Measurements from ENCODE around the gene GLRA1.

DNA sequence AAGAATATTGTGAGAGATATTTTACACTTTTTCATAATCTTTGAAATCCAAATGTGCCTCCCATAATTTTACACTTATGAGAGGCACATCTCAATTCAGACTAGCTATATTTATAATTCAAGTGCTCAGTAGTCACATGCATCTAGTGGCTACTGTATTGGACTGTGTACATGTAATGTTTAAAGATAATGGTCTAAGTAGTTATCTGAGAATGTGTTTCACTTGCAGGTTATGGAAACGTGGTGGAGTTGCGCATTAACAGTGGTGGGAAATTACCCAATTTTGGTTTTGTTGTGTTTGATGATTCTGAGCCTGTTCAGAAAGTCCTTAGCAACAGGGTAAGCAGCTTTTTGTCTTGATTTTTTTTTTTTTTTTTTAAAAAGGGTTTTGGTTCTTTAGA lies 124.1 kb downstream of the GLRA1 start:
- TF ChIP-seq, protein P1, sequence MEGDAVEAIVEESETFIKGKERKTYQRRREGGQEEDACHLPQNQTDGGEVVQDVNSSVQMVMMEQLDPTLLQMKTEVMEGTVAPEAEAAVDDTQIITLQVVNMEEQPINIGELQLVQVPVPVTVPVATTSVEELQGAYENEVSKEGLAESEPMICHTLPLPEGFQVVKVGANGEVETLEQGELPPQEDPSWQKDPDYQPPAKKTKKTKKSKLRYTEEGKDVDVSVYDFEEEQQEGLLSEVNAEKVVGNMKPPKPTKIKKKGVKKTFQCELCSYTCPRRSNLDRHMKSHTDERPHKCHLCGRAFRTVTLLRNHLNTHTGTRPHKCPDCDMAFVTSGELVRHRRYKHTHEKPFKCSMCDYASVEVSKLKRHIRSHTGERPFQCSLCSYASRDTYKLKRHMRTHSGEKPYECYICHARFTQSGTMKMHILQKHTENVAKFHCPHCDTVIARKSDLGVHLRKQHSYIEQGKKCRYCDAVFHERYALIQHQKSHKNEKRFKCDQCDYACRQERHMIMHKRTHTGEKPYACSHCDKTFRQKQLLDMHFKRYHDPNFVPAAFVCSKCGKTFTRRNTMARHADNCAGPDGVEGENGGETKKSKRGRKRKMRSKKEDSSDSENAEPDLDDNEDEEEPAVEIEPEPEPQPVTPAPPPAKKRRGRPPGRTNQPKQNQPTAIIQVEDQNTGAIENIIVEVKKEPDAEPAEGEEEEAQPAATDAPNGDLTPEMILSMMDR (IDR thresholded peaks at IDR 0.05): no peak
- no peak for TF ChIP-seq POLR2A (IDR thresholded peaks at IDR 0.05)

Measured in vagina (tissue), 2 donors.